Fibroblast of skin of right quadriceps (primary cell): Measurements from ENCODE around the gene CHST13.
"Not testable (repeated sequence)": the region's sequence is repeated elsewhere in the genome, so short reads cannot be mapped to it uniquely, and the experiment has no call there.

Experiments
- DNase-seq: peaks from one replicate; pipeline ENCODE4 v3.0.0-alpha.2; 2013

CHST13 gene

GRCh38 chr3:126556637-126557414 lies 32.9 kb downstream of the CHST13 start:
- DNase-seq: no peak

DNA sequence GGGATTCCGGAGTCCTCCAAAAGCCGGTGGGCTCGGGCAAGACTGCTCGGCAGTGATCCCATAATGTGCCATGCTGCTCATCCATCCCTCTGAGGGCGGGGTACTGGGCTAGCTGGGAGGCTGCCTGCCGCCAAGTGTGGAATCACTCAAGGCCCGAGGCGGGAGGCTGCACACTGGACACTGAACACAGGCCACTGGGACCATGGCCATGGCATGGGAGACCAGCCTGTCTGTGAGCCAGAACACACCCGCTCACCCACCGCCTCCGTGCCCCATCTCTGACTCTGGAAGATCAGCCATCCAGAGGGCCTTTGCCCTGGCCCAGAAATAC lies 33.4 kb downstream of the CHST13 start:
- DNase-seq: no peak

DNA sequence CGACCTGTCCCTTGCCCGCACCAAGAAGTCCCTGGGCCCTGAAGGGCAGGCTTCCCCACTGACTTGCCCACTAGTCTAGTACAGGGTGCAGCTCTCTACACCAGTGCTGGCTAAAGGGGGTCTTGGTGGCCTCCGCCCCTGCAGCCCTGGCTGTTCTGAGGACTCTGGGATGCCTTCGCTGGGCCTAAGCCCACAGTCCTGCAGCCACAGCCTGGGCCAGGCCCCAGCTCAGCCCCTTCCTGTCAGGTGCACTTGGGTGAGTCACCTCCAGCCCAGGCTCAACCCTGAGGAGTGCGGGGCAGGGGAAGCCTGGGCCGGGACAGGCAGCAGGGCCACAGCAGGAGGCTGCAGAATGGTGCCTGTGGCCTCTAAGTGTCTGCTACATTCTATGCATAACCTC lies 33.8 kb downstream of the CHST13 start:
- no peak for DNase-seq

DNA sequence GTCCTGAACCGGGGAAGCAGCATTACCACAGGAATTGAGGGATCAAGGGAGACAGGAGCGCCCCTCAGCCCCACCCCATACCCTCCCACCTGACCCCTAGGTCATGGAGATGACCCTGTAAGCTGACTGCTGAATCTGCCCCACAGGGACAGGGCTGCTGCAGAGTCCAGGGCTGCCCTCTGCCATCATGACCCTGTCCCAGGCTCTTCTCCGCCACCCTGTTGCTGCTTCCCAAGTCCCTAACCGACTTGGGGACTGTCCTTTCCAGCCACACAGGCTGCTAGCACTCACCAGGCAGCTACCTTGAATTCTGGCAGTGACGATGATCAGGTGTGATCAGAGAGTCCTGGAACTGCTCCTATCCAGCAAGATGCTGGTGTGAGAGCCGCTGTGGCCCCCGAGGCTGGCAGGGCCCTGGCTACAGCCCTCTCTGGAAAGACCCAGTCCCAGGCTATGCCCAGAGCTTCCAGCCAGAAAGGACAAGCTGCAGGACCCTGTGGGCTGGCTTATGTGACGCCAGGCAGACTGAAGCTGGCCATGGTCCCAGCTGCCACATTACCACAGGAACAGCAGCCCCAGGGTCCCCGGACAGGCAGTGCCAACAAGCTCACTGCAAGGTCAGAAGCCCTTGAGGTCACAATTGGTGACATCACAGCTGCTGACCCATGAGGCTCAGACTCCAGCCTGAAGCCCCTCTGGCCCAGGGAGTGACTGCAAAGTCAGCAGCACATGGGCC lies 34.5 kb downstream of the CHST13 start, which contains the start of gene C3orf22:
TSS of gene C3orf22 (minus strand) at position 597 of the 736 bp plus-strand sequence. CDS start 5,542 bp downstream, outside the sequence.
- DNase-seq: no peak

DNA sequence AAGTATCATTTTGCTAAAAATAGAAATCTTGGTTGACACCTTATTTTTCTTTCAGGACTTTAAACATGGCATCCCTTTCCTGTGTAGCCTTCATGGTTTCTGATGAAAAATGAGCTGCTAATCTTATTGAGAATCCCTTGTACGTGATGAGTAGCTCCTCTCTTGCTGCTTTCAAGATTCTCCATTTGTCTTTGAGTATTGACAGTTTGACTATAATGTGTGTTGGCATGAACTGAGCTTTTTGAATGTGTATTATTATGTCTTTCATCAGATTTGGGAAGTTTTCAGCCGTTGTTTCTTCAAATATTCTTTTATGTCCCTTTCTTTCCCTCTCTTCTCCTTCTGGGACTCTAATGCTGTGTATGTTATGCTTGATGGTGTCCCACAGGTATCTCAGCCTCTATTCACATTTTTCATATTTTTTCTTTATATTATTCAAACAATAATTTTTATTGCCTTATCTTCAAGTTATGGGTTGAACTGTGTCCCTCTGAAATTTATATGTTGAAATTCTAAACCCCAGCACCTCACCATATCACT lies 38.9 kb downstream of the CHST13 start:
- DNase-seq: no peak

GRCh38 chr3:126567696-126568438 lies 43.9 kb downstream of the CHST13 start:
- DNase-seq: no peak

GRCh38 chr3:126568776-126569342 lies 44.9 kb downstream of the CHST13 start:
- no peak for DNase-seq

DNA sequence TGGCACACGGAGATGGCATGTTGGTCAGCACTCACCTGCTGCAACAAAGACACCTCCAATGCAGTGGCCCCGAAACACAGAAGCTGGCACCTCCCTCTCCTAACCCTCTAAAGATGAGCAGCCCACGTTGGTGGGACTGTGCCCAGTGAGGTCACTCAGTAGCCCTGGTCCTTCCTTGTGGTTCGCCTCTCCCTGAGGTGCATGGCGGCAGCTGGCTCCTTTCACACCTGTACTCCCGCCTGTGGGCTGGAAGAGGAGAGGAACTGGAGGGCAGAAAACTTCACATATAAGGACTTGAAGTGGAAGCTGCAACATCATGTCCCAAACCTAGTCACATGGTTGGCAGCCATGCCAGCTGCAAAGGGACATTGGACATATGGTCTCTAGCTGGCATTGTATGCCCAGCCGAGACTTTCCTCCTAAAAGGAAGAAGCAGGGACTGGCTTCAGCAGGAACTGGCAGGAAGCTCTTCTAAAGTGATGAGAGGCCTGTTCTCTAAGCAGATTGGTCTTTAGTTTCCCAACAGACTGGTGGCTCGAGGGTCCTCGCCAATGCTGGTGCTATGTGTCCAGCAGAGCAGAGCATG lies 45.5 kb downstream of the CHST13 start:
- no peak for DNase-seq

- DNase-seq: no peak
Observed at GRCh38 chr3:126570103-126570541, 46.2 kb downstream of the CHST13 start.

DNA sequence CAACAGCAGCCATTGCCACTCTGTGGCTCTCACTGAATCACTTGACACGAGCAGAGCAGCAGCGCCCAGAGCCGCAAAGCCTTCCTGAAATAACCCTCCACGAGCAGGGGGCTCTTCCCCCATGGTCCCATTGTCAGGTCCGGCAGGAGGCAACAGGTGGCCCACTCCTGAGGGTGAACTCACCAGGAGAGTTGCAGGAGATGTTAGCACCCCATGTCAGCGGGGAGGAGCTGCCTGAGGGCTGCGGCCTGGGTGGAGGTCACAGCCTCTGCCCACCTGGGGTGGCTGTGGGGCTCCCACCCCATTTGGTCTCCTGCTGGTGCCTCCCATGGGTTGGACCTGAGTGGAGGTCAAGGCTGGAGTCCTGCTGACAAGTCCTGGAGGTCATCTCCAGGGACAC lies 47.1 kb downstream of the CHST13 start:
- DNase-seq: no peak

- DNase-seq: no peak
Observed at GRCh38 chr3:126573492-126574117, 49.6 kb downstream of the CHST13 start.

- no peak for DNase-seq
Observed at GRCh38 chr3:126577261-126577660, 53.3 kb downstream of the CHST13 start.

- DNase-seq: no peak
Observed at GRCh38 chr3:126578702-126579101, 54.7 kb downstream of the CHST13 start.

DNA sequence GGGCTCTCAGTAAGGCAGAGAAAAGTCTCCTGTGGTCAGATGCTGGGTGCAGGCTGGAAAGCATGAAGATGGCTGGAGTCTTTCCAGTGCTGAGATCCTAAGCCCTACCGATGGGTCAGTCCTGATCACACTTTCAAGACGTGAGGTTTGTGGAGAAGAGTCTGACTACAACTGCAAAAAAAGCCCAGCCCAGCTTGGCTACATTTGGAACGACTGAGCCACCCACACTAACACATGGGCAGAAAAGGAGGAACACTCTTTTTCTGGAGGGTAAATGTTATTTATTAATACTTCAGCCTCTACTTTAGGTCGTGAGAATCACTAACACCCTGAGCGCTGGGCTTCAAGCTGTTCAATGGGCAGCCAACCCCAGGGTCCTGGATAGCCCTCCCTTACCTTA lies 56.8 kb downstream of the CHST13 start:
- no peak for DNase-seq

- DNase-seq: no peak
Observed at GRCh38 chr3:126581569-126581968, 57.6 kb downstream of the CHST13 start.

DNA sequence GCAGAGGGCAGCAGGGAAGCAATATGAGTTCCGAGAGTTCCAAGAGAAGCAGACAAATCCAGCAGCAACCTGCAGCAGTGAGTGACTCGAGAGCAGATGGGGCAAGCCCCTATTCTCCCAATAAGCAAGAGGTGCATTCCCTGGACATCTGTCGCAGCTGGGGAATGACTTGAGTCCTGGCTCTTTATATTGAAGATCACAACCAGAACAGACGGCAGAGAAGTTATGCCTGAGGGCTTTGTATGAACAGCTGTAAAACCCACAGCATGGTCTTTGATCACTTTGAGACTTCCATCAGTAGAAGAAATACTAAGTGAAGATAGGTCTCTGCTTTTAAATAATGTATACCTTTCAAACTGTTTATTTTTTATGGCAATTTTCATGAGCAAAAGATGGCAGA lies 58.4 kb downstream of the CHST13 start:
- DNase-seq: no peak

- not testable (repeated sequence) for DNase-seq
Observed at GRCh38 chr3:126591515-126591914, 67.6 kb downstream of the CHST13 start.
